HEK293 (cell line): ENCODE measurements around the gene CCDC120.

ENCODE experiments used
- CTCF ChIA-PET: fragments of 350-600 bp; formaldehyde crosslinking; extraction: SDS; loops from one replicate; lab custom pipeline; 2021; ENCODE audit warnings: antibody characterized with exemption; lab: Yijun Ruan, JAX
- POLR2A ChIA-PET: fragments of 300-600 bp; formaldehyde crosslinking; extraction: SDS; loops from one replicate; lab custom pipeline; 2020; ENCODE audit warnings: antibody characterized with exemption, inconsistent platforms; lab: Yijun Ruan, JAX
- H3K27ac ChIP-seq: fragments of 200-500 bp; sonication (Bioruptor generic); 2 replicates; pipeline ENCODE4 v1.5.1; 2014; ENCODE audit warnings: low read depth, low read length, control low read depth, inconsistent platforms; ENCODE audit errors: extremely low read depth
- H3K36me3 ChIP-seq, 2 experiments: fragments of 200-500 bp in 1 of 2; sonication (Bioruptor generic) in 1 of 2; 1 replicate in 1 of 2; 2 replicates in 1 of 2; pipeline ENCODE4 v1.5.1; 2014 to 2017; ENCODE audit warnings: inconsistent platforms in 2 of 2, low read length in 2 of 2; ENCODE audit not compliant: control insufficient read depth in 2 of 2, insufficient read depth in 1 of 2
- H3K4me1 ChIP-seq: fragments of 200-500 bp; sonication (Bioruptor generic); 2 replicates; pipeline ENCODE4 v1.5.1; 2014; ENCODE audit warnings: mild to moderate bottlenecking, low read length, inconsistent platforms; ENCODE audit not compliant: control insufficient read depth, insufficient read depth
- H3K4me3 ChIP-seq: 2 replicates; pipeline ENCODE4 v1.5.1; 2011; ENCODE audit warnings: low read depth, mild to moderate bottlenecking, control low read depth, low read length, moderate library complexity
- H3K9me3 ChIP-seq: fragments of 200-500 bp; sonication (Bioruptor generic); 2 replicates; pipeline ENCODE4 v1.5.1; 2014; ENCODE audit warnings: low read depth, low read length, inconsistent platforms; ENCODE audit not compliant: control insufficient read depth, insufficient read depth
- GLI2 ChIP-seq: fragments of 450-650 bp; formaldehyde crosslinking; IDR thresholded peaks from 2 replicates; pipeline ENCODE4; 2017; ENCODE audit warnings: missing biosample characterization, missing genetic modification characterization, low read depth, borderline replicate concordance
- IKZF3 ChIP-seq: fragments of 450-650 bp; IDR thresholded peaks from 2 replicates; pipeline ENCODE4 v1.5.0; 2018; ENCODE audit warnings: missing biosample characterization, mild to moderate bottlenecking, missing genetic modification characterization, moderate library complexity
- KLF17 ChIP-seq: fragments of 450-650 bp; formaldehyde crosslinking; IDR thresholded peaks from 2 replicates; pipeline ENCODE4 v1.5.1; 2016; ENCODE audit warnings: missing biosample characterization, missing genetic modification characterization
- PATZ1 ChIP-seq: fragments of 450-650 bp; formaldehyde crosslinking; IDR thresholded peaks from 2 replicates; pipeline ENCODE4 v1.5.1; 2016; ENCODE audit warnings: missing biosample characterization, missing genetic modification characterization
- PRDM10 ChIP-seq: fragments of 450-650 bp; formaldehyde crosslinking; IDR thresholded peaks from 2 replicates; pipeline ENCODE4 v1.5.1; 2016; ENCODE audit warnings: missing biosample characterization, missing genetic modification characterization
- ZBTB44 ChIP-seq: fragments of 450-650 bp; IDR thresholded peaks from 2 replicates; pipeline ENCODE4 v1.5.1; 2018; ENCODE audit warnings: missing biosample characterization, mild to moderate bottlenecking, missing genetic modification characterization
- ZFHX2 ChIP-seq: fragments of 450-650 bp; formaldehyde crosslinking; conservative IDR thresholded peaks from 2 replicates; pipeline ENCODE4 v1.5.1; 2016; ENCODE audit warnings: missing biosample characterization, missing genetic modification characterization
- ZFP69B ChIP-seq: fragments of 450-650 bp; formaldehyde crosslinking; IDR thresholded peaks from 2 replicates; pipeline ENCODE4 v1.5.1; 2016; ENCODE audit warnings: missing biosample characterization, missing genetic modification characterization
- ZNF10 ChIP-seq: fragments of 450-650 bp; formaldehyde crosslinking; IDR thresholded peaks from 2 replicates; pipeline ENCODE4 v1.5.1; 2017; ENCODE audit warnings: missing biosample characterization, missing genetic modification characterization
- ZNF121 ChIP-seq: fragments of 450-650 bp; formaldehyde crosslinking; IDR thresholded peaks from 2 replicates; pipeline ENCODE4 v1.5.1; 2016; ENCODE audit warnings: missing biosample characterization, missing genetic modification characterization
- ZNF391 ChIP-seq: fragments of 450-650 bp; formaldehyde crosslinking; IDR thresholded peaks from 2 replicates; pipeline ENCODE4 v1.5.1; 2016; ENCODE audit warnings: low read depth, missing biosample characterization, missing genetic modification characterization, borderline replicate concordance
- ZNF560 ChIP-seq: fragments of 450-650 bp; formaldehyde crosslinking; IDR thresholded peaks from 2 replicates; pipeline ENCODE4 v1.5.1; 2017; ENCODE audit warnings: missing biosample characterization, missing genetic modification characterization, borderline replicate concordance
- ZNF626 ChIP-seq: fragments of 450-650 bp; sonication (Bioruptor Pico); formaldehyde crosslinking; IDR thresholded peaks from 2 replicates; pipeline ENCODE4 v1.5.1; 2018; ENCODE audit warnings: missing biosample characterization, missing genetic modification characterization, inconsistent platforms
- TF ChIP-seq, protein P1 (sequence below): fragments of 450-650 bp; formaldehyde crosslinking; IDR thresholded peaks from 2 replicates; pipeline ENCODE4 v1.5.1; 2017; ENCODE audit warnings: missing biosample characterization, missing genetic modification characterization
- TF ChIP-seq, protein P2 (sequence below): fragments of 450-650 bp; formaldehyde crosslinking; IDR thresholded peaks from 2 replicates; pipeline ENCODE4 v1.5.1; 2017; ENCODE audit warnings: missing biosample characterization, missing genetic modification characterization
- TF ChIP-seq, protein P3 (sequence below): fragments of 450-650 bp; formaldehyde crosslinking; IDR thresholded peaks from 2 replicates; pipeline ENCODE4 v1.5.1; 2016; ENCODE audit warnings: missing biosample characterization, missing genetic modification characterization

The CCDC120 gene

GRCh38 chrX:49037883-49038475, 20.8 kb upstream of the CCDC120 start (continued):
- 0 out of 2 replicates have a peak, but pooled peaks have one; percentile 34 for TF ChIP-seq PRDM10

DNA sequence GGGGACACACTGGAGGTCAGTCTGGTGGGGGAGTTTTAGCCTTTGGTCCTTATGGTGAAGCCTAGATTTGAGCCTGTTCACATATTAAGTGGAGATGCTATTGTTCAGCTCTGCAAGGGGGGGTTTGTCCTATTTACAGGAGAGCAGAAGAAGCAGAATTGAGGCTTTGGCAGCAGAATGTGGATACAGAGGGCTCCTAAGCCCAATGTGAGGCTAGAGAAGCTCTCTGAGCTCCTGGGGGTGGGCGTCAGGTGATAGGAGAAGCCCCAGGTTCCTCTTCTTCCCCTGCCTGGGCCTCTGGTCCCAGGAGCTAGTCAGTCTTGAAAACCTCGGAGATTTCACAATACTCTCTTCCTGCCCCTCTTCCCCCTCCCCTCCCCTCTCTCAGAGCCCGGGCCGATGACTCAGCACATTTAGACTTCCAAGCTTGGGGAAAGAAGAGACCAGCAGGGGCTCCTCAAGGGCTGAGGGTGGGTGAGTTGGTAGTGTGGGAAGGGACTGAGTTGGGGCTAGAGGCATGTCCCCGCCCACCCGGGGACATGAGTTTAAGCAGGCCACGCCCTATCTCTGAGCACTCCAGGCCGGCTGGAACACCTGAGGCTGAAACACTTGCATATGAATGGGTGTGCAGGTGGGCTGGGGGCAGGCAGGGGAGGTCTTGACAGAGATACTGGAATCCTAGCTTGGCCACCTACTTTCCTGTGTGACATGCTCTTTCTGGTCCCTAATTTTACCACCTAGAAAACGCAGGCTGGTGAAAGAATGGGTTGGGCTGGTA, 19.0 kb upstream of the CCDC120 start:
- H3K4me3 ChIP-seq, result no peak overlapping the region
- TF ChIP-seq ZNF560 (tag by site-specific recombination), result no peak
- TF ChIP-seq ZNF626 (tag by site-specific recombination), result no peak
- TF ChIP-seq, protein P1, sequence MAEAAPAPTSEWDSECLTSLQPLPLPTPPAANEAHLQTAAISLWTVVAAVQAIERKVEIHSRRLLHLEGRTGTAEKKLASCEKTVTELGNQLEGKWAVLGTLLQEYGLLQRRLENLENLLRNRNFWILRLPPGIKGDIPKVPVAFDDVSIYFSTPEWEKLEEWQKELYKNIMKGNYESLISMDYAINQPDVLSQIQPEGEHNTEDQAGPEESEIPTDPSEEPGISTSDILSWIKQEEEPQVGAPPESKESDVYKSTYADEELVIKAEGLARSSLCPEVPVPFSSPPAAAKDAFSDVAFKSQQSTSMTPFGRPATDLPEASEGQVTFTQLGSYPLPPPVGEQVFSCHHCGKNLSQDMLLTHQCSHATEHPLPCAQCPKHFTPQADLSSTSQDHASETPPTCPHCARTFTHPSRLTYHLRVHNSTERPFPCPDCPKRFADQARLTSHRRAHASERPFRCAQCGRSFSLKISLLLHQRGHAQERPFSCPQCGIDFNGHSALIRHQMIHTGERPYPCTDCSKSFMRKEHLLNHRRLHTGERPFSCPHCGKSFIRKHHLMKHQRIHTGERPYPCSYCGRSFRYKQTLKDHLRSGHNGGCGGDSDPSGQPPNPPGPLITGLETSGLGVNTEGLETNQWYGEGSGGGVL (tag by site-specific recombination), result peak; percentile 92
- no peak for TF ChIP-seq ZNF10 (tag by site-specific recombination)
- TF ChIP-seq IKZF3 (tag by site-specific recombination), result peak; percentile 88
- TF ChIP-seq ZNF391 (tag by site-specific recombination), result no peak
- TF ChIP-seq ZBTB44 (tag by site-specific recombination), result no peak
- TF ChIP-seq GLI2 (tag by site-specific recombination), result no peak
- TF ChIP-seq ZNF121 (tag by site-specific recombination), result no peak
- TF ChIP-seq ZFHX2, result peak; percentile 81
- TF ChIP-seq KLF17 (tag by site-specific recombination), result peak; percentile 30; the same call in 1 of the 2 replicates
- peak; percentile 84 for TF ChIP-seq PATZ1 (tag by site-specific recombination)
- TF ChIP-seq, protein P2, sequence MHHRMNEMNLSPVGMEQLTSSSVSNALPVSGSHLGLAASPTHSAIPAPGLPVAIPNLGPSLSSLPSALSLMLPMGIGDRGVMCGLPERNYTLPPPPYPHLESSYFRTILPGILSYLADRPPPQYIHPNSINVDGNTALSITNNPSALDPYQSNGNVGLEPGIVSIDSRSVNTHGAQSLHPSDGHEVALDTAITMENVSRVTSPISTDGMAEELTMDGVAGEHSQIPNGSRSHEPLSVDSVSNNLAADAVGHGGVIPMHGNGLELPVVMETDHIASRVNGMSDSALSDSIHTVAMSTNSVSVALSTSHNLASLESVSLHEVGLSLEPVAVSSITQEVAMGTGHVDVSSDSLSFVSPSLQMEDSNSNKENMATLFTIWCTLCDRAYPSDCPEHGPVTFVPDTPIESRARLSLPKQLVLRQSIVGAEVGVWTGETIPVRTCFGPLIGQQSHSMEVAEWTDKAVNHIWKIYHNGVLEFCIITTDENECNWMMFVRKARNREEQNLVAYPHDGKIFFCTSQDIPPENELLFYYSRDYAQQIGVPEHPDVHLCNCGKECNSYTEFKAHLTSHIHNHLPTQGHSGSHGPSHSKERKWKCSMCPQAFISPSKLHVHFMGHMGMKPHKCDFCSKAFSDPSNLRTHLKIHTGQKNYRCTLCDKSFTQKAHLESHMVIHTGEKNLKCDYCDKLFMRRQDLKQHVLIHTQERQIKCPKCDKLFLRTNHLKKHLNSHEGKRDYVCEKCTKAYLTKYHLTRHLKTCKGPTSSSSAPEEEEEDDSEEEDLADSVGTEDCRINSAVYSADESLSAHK (tag by site-specific recombination), result 0 out of 2 replicates have a peak, but pooled peaks have one; percentile 28
- TF ChIP-seq ZFP69B (tag by site-specific recombination), result 0 out of 2 replicates have a peak, but pooled peaks have one; percentile 19
- TF ChIP-seq, protein P3, sequence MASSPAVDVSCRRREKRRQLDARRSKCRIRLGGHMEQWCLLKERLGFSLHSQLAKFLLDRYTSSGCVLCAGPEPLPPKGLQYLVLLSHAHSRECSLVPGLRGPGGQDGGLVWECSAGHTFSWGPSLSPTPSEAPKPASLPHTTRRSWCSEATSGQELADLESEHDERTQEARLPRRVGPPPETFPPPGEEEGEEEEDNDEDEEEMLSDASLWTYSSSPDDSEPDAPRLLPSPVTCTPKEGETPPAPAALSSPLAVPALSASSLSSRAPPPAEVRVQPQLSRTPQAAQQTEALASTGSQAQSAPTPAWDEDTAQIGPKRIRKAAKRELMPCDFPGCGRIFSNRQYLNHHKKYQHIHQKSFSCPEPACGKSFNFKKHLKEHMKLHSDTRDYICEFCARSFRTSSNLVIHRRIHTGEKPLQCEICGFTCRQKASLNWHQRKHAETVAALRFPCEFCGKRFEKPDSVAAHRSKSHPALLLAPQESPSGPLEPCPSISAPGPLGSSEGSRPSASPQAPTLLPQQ (tag by site-specific recombination), result peak; percentile 23; the same call in 1 of the 2 replicates

More for the DNA sequence above, 19.0 kb upstream of the CCDC120 start:
- Histone ChIP-seq H3K4me1 (peaks cover 7% of the 10 kb centered on the region), H3K9me3 (no peaks in the 10 kb centered on the region), H3K27ac (peak overlapping the region; percentile 34; the same call in 1 of the 2 replicates), H3K36me3 (peaks cover 11 to 37% of the 10 kb centered on the region in 2 experiments; a peak in 2 of 3 replicates)
- CTCF ChIA-PET, result interaction anchor here (0.5 to 1.3 kb wide), 2 partner anchors 27 to 67 kb away, joined by 3 read pairs; no protein-coding TSS in a partner anchor
- POLR2A ChIA-PET, result interaction anchor here (0.6 to 1.5 kb wide), 7 partner anchors 9 to 128 kb away, joined by 3 to 9 read pairs (median 4); partner anchors contain the start of genes GRIPAP1, KCND1 and SLC35A2
